Body of pancreas (tissue), 4 donors: Measurements from ENCODE around the gene BARX2. TPM values are rescaled to one million over a fixed set of nuclear protein-coding genes. Genes with fewer than 3 reads are reported as not detected.
A peak's percentile ranks its signal among the peaks of the same experiment; 100 is the strongest.

Source experiments
- ATAC-seq: fragments of 150-250 bp; one replicate; pipeline ENCODE4 v1.9.1; 2016
- DNase-seq, 4 donors: peaks; one replicate each; pipeline ENCODE4 v3.0.0-alpha.2; 2019
- H3K27ac ChIP-seq, 4 donors: fragments of 200-600 bp; sonication (generic); 1 replicate in 3 of 4; 2 replicates in 1 of 4; pipeline versions ENCODE4 v1.5.1 to v1.6.1; 2016 to 2019; ENCODE audit warnings: mild to moderate bottlenecking in 1 of 4, mixed read lengths in 1 of 4, moderate library complexity in 1 of 4
- H3K27me3 ChIP-seq, 2 donors: fragments of 200-600 bp; sonication (generic); one replicate each; pipeline ENCODE4 v1.6.0; 2016; ENCODE audit warnings: mild to moderate bottlenecking in 1 of 2
- H3K36me3 ChIP-seq, 2 donors: fragments of 200-600 bp; sonication (generic); replicated peaks in 1 of 2; 2 replicates each; pipeline ENCODE4 v1.5.1; 2016; ENCODE audit warnings: low read depth in 2 of 2; ENCODE audit not compliant: insufficient read depth in 1 of 2
- H3K4me1 ChIP-seq: fragments of 200-600 bp; sonication (generic); one replicate; pipeline ENCODE4 v1.6.0; 2016
- H3K4me3 ChIP-seq, 2 donors: fragments of 200-600 bp; sonication (generic); 1 replicate in 1 of 2; 2 replicates in 1 of 2; pipeline ENCODE4 v1.5.1; 2016 to 2019
- H3K9me3 ChIP-seq, 3 donors: fragments of 200-600 bp; sonication (generic); 1 replicate in 2 of 3; 2 replicates in 1 of 3; pipeline ENCODE4 v1.5.1; 2016
- CTCF ChIP-seq, 7 experiments: fragments of 450-650 bp in 4 of 7; fragments of 200-600 bp in 3 of 7; sonication (generic) in 3 of 7; IDR thresholded peaks; one replicate each; pipeline ENCODE4 v1.5.1; 2016 to 2019; ENCODE audit warnings: antibody characterized with exemption in 7 of 7
- POLR2A ChIP-seq, 3 donors: fragments of 450-650 bp; IDR thresholded peaks; one replicate each; pipeline ENCODE4 v1.6.1; 2016; ENCODE audit warnings: antibody characterized with exemption in 3 of 3, mild to moderate bottlenecking in 2 of 3
- WGBS, 2 donors: methylation state at CpG; one replicate each; pipeline ENCODE4 v1.1.5; 2017; 5-methylcytosine and 5-hydroxymethylcytosine counted together
- intact Hi-C: fragments of 100-400 bp; cut with DNase I; formaldehyde crosslinking; loops from one replicate; pipeline ENCODE4 v1.15.1; 2023
- total RNA-seq, 2 donors: library from RNA; depleted of rRNA; stranded (reverse); fragments of >200 nt; gene quantifications; one replicate each; pipeline ENCODE4 v1.1.0, GENCODE V29; 2016

The BARX2 gene
- total RNA-seq, 2 donors from 2014 or later, result 1.8 to 6.6 TPM

DNA sequence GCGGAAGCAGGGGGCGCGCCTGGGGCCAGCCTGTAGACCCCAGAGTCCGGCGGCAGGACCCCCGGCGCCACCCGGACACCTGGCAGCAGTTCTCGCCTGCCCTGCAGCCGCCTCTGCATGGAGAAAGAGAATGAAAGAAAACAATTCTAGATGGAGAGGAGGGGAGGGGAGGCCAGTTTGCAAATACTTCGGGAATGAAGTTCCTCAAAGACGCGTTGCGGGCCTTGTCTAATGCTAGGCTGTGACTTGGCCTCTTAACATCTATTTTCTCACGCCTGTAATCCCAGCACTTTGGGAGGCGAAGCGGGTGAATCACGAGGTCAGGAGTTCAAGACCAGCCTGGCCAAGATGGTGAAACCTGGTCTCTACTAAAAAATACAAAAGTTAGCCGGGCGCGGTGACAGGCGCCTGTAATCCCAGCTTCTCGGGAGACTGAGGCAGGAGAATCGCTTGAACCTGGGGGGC, 2.1 kb upstream of the BARX2 start:
- peak overlapping the region in 1 of 4 donors; percentile 83 for H3K27ac ChIP-seq
- WGBS, 2 donors, result 5 to 6% methylated on average over 13 to 24 of the region's 24 CpGs
- no peak for ATAC-seq

GRCh38 chr11:129374081-129374992, 1.3 kb upstream of the BARX2 start:
- 6 to 11% methylated on average over 35 to 57 of the region's 57 CpGs for WGBS, 2 donors
- ATAC-seq (peak; percentile 20), DNase-seq (peak in 2 of 4 donors; percentile 26 to 31)
- peak in 4 of 7 experiments; percentile 5 to 32 (median 15) for TF ChIP-seq CTCF (IDR thresholded peaks at IDR 0.05)
- peak in 2 of 3 donors; percentile 38 to 53 for TF ChIP-seq POLR2A (IDR thresholded peaks at IDR 0.05)
- H3K27ac ChIP-seq, result peak overlapping the region in 3 of 4 donors; percentile 81 to 87 (median 83)
- H3K27me3 ChIP-seq, result peaks cover 0 to 13% of the 10 kb centered on the region in 2 donors
- peaks cover 35% of the 10 kb centered on the region for H3K4me1 ChIP-seq
- no peaks in the 10 kb centered on the region for H3K9me3 ChIP-seq
- no peaks in the 10 kb centered on the region for H3K36me3 ChIP-seq
- intact Hi-C loops, result no loop called here
- H3K4me3 ChIP-seq, result peak overlapping the region; percentile 1 to 21

More for the DNA sequence above, 2.1 kb upstream of the BARX2 start:
- Histone ChIP-seq H3K27me3 (peaks cover 0 to 13% of the 10 kb centered on the region in 2 donors), H3K4me3 (peak overlapping the region in 1 of 2 donors; percentile 11), H3K9me3 (no peaks in the 10 kb centered on the region), H3K4me1 (peaks cover 43% of the 10 kb centered on the region), H3K36me3 (no peaks in the 10 kb centered on the region)
- no peak for DNase-seq
- TF ChIP-seq CTCF (IDR thresholded peaks at IDR 0.05), result no peak
- no peak for TF ChIP-seq POLR2A (IDR thresholded peaks at IDR 0.05)
- intact Hi-C loops, result no loop called here

DNA sequence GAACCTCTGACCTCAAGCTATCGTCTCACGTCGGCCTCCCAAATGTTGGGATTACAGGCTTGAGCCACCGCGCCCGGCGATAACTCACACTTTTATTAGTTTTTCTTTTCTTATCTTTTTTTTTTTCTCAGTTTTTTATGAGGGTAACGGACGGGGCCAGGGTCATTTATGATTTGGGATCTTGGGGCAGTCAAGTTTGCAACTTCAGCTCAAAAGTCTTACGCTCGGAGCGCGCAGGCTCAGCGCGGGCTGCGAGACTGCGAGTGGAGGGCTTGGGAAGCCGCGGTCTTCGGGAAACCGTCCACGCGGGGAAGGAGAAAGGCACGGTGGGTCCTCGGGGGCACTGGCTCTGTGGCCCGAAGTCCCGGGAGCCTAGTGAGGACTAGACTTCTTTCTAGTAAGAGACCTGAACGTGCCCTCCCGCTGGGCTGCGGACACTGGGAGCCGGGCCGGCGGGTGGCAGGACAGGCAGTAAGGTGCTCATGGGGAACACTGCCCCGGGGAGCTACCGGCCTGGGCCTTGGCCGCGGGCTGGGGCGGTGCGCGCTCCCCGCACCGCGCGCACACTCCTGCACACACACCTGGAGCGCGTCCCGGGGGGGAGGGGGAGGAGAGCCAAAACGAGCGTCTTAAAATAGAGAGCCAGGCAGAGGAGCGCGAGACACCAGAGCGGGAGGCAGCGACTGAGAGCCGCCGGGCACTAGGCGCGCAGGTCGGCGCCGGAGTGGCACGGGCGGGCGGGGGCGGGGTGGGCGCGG, 476 bp upstream of the BARX2 start:
- intact Hi-C loops, result no loop called here
- Histone ChIP-seq H3K36me3 (no peaks in the 10 kb centered on the region), H3K4me1 (peaks cover 30% of the 10 kb centered on the region), H3K27me3 (peaks cover 0 to 13% of the 10 kb centered on the region in 2 donors), H3K9me3 (no peaks in the 10 kb centered on the region), H3K4me3 (peak overlapping the region; percentile 27 to 52), H3K27ac (peak overlapping the region; percentile 32 to 87 (median 82))
- ATAC-seq, result peak; percentile 79
- 2 to 4% methylated on average over 21 to 47 of the region's 66 CpGs for whole genome bisulfite sequencing, 2 donors
- peak; percentile 62 to 77 (median 65) for DNase-seq
- TF ChIP-seq POLR2A (IDR thresholded peaks at IDR 0.05) (peak; percentile 34 to 71 (median 57)), CTCF (IDR thresholded peaks at IDR 0.05) (no peak)

- Histone ChIP-seq H3K36me3 (no peaks in the 10 kb centered on the region), H3K27ac (peak overlapping the region; percentile 18 to 87 (median 82)), H3K27me3 (peaks cover 0 to 13% of the 10 kb centered on the region in 2 donors), H3K4me3 (no peak overlapping the region), H3K9me3 (no peaks in the 10 kb centered on the region), H3K4me1 (peaks cover 30% of the 10 kb centered on the region)
- no peak for DNase-seq
- intact Hi-C loops, result no loop called here
- no peak for ATAC-seq
- 43 to 48% methylated on average over 12 of the region's 12 CpGs for WGBS, 2 donors
- TF ChIP-seq POLR2A (IDR thresholded peaks at IDR 0.05), result no peak
- no peak for TF ChIP-seq CTCF (IDR thresholded peaks at IDR 0.05)
These were observed 1.2 kb downstream of the BARX2 start for GRCh38 chr11:129376658-129377341.
